HS-5 (cell line): ENCODE measurements around the gene SEMA3F.
"Not testable (repeated sequence)": the region's sequence is repeated elsewhere in the genome, so short reads cannot be mapped to it uniquely, and the experiment has no call there.

Experiments
- DNase-seq: peaks from one replicate; pipeline ENCODE4 v3.0.0-alpha.2; 2012; ENCODE audit warnings: low read depth

The SEMA3F gene

DNA sequence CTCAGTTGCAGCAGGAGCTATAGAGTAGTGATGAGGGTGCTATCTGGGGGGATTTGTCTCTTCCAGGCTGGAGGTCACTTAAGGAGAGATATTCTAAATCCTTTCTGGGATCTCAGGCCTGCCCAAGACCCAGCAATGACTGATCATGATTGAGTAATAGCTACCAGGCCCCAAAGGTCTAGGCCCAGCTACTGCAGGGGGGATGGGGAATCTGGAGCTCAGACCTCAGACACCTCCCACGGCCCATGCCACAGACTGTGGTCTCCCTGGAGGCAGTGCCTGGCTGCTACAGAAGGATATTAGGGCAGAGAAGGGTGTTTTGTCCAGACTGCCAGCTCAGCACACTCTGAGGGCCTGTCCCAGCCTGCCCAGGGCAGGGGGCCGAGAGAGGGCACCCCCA is 56.8 kb downstream of the SEMA3F start:
- DNase-seq, result no peak

DNA sequence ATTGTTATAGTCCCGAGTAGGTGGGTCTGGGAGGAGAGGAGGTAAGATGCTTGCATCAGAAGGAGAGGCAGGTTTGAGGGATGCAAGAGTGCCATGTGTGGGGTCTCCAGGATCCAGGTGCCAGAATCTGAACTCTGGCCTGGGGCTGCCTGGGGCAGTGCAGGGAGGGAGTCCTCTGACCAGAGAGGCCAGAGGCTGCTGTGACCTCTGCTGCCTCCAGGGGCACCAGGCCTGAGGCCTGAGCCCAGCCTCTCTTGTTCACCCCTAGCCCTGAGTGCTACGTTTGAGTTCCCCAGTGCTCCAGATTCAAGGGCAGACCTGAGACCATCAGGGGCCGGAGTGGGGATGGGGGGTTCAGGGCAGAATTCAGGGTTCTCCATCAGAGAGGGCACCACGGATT is 57.4 kb downstream of the SEMA3F start:
- DNase-seq, result no peak

DNA sequence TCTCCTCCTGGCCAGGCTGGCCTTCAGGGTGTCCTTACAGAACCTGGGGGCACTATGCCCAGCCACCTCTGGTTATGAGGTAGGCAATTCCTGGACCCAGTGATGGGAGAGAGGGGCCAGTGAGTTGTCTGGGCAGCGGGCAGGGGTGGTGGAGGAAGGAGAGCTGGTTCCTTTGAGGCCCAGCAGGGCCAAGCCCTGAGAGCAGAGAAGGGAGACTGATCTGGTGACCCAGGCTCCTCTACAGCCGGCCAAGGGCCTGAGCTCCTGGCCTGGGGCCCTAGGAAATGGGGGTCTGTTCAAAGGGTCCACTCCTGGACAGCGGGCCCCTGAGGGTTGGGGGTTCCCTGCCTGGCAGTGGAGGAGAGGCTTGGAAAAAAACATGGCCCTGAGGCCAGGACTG is 57.8 kb downstream of the SEMA3F start:
- no peak for DNase-seq

DNA sequence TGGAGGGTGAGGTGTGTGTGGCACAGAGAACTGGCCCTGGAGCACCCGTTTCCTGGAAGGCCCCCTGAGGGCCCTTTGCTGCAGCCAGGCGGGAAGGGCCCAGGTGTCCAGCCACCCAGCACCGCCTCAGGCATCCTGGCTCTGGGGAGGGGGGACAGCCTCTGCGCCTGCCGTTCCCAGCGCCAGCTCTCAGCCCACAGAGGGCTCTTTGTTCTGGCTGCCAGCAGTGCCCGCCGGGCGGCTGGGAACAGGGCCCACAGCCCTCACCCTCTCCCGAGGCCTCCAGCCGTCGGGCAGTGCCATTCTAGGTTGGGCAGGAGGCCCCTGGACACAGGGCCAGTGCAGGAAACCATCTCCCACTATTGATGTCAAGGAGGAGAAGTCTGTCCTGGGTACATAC is 58.2 kb downstream of the SEMA3F start:
- no peak for DNase-seq

DNA sequence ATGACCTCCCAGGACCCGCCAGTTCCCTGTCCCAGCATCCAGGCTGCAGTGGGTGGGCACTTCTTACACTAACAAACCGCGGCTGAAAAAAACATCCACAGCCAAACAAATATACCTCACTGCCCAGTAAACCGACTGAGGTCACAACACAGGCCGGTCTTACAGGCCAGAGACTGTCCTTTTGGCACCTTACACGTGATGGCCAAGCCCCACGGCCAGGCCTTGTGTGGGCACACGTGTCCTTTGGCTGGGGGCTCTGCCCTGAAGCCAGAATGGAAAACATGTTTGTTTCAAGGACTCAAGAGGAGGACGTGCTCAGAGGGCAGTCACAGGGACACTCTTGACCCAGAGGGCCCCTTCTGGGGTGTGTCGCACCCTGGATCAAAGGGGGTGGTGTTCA is 59.7 kb downstream of the SEMA3F start:
- no peak for DNase-seq

DNA sequence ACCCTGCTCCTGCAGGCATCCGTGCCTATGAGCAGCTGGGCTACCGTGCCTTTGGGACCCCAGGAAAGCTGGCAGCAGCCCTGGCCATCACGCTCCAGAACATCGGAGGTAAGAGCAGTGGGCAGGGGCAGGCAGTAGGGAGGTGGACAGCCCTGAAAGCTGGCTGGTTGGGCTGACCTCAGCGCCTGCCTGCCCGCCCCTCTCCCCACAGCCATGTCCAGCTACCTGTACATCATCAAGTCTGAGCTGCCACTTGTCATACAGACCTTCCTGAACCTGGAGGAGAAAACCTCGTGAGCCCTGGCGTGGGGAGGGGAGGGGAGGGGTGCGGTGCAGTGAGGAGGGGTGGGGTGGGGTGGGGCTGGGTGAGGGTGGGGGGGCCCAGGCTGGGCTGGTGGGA is 60.4 kb downstream of the SEMA3F start:
- no peak for DNase-seq

DNA sequence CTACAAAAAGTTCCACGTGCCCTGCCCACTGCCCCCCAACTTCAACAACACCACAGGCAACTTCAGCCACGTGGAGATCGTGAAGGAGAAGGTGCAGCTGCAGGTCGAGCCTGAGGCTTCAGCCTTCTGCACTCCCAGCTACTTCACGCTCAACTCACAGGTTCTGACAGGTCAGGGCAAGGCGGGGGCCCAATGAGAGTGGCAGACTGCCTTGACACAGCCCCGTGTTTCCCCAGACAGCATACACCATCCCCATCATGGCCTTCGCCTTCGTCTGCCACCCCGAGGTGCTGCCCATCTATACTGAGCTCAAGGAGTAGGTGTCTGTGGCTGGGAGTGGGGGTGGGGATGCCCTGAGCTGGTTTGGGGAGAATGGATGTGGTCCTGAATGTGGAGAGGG is 62.6 kb downstream of the SEMA3F start:
- no peak for DNase-seq

DNA sequence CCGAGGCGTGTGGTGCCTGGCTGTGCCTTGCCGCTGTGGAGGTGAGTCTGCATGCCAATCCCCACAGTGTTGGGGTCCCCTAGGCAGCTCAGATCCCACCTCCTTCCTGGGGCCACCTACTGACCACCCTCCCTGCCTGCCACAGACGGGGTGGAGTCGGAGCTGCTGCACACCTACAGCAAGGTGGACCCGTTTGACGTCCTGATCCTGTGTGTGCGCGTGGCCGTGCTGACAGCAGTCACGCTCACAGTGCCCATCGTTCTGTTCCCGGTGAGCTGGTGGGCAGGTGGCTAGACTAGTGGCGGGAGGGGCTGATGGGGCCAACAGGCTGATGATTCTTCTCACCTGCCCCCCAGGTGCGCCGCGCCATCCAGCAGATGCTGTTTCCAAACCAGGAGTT is 63.3 kb downstream of the SEMA3F start:
- DNase-seq, result no peak

DNA sequence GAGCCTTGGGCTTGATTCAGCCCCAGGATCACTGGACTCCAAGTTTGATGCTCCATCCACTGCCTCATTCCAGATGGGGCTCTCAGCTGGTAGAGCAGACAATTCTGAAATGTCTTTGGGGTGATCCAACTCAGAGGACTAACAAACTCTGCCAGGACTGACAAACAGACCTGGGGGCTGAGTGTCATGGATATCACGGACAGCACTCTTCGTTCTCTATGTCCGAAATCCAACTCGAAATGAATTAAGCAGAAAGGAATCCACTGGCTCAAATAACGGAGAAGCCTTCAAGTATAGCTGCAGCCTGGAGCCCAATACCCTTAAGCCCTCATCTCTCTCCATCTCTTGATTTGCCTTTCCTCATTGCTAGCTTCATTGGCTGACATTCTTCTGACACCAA is 64.2 kb downstream of the SEMA3F start:
- DNase-seq, result no peak

DNA sequence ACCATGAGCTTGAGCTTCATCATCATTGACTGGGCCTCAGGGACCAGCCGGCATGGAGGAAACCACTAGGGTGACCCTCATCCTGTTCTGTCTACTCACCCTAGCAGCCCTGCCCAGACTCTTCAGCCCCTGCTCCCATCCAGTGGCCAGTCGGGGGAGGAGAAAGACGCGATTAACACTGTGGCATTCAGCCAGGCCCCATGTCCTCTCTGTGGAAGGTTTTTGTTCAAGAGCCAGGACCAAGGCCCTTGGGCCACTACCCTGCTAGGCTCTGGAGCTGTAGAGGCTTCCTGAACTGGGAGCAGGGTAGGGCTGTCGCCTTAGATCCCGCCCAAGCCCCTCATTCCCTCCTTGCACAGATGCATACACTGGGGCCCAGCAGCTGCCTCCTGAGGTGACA is 65.0 kb downstream of the SEMA3F start:
- DNase-seq, result no peak

DNA sequence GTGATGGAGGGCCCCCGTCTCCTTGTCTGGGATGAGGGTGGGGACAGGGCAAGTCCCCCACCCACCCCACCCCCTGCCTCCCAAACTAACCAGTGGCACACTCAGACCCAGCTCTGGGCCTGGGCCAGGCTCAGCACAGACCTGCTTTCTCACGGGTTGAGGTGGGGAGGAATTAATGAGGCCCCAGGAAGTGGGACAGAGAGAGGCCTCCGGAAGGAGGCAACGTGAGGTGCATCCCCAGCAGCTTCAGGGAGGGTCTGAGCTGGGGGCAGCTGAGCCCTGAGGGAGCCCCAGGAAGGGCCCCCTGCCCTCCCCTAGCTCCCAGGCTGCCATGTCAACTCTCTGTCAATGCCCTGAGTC is 65.9 kb downstream of the SEMA3F start:
- no peak for DNase-seq

DNA sequence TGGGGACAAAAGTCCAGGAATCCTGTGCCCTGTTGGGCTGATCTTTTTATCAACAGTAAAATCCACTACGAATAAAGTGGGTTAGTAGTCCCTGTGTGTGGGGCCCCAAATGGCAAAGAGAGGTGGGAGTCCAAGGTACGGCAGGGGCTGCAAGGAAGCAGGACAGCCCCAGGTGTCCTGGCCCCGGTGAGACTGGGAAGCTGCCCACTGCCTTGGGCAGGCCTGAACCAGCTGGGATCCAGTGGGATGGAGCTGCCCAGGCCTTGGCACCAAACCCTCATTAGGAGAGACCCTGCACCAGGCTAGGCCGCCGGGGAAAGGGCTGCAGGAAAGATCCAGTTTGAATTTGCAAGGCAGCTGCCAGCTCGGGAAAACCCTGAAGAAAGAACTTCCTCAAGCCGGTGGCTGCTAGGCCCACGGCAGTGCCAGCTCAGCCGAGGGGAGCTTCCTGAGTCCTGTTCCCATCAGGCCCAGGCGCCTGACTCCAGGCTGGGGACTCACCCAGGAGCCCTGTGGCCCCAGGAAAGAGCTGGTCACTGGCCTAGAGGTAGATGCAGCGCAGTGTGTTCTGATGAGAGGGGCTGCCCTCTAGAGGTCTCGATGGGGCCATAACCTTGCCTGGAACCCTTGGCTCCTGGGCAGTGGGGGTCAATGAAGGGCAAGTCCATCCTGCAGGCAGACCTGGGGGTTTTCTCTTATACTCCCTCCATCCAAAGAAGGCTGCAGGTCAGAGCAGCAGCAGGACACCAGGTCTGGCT is 66.5 kb downstream of the SEMA3F start:
- DNase-seq, result no peak

DNA sequence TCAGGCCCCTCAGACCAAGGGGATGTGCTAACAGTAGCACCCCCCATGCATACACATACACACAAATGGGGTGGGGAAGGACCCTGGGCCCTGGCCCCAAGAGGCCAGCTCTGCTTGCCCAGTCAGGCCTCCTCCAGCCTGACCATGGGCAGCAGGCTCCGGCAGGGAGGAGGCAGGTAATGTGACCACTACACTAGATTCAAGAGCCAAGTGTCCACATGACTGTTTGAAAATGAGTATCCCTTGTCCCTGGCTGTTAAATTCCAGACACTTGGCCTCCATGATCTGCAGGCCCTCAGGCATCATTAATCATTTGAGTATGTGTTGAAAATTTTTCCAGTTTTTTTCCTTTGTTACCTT is 67.0 kb downstream of the SEMA3F start:
- DNase-seq, result no peak

DNA sequence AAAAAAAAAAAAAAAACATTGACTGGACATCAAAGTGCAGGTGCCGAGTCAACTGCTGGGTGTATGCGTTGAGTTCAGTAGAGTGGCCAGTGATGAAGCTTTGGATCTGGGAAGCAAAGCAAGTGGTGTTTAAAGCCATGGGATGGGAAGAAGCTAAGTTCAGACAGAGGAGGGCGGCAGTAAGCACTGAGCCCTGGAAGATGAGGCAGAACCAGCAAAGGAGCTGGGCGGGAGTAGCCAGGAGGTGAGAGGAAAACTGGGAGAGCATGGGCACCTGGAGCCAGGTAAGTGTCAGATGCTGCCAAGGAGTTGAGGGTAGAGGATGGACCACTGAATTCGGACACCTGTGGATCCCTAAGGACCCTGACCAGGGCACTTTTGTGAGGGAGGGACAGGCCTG is 69.5 kb downstream of the SEMA3F start:
- DNase-seq, result no peak

DNA sequence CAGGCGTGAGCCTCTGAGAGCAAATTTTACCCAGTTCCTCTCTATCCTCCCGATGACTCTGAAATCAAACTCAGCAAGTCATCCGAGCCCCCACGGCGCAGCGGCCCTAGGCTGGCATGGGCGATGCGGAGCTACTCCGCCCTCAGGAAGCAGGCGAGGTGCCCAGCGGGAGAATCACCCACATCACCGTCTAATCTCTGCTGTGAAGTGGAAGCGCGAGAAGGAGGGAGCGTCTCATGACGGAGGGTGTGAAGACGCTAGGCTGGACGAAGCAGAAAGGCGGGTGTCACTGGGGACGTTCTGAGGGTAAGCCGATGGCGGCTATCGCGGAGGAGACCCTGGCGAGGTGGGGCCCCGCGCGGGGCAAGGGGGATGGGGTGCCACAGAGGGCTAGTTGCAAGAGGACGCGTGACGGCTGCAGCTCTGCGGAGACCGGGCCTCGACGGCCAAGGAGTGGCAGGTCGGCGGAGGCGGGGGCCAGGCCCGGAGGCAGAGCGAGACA is 71.8 kb downstream of the SEMA3F start:
- no peak for DNase-seq

DNA sequence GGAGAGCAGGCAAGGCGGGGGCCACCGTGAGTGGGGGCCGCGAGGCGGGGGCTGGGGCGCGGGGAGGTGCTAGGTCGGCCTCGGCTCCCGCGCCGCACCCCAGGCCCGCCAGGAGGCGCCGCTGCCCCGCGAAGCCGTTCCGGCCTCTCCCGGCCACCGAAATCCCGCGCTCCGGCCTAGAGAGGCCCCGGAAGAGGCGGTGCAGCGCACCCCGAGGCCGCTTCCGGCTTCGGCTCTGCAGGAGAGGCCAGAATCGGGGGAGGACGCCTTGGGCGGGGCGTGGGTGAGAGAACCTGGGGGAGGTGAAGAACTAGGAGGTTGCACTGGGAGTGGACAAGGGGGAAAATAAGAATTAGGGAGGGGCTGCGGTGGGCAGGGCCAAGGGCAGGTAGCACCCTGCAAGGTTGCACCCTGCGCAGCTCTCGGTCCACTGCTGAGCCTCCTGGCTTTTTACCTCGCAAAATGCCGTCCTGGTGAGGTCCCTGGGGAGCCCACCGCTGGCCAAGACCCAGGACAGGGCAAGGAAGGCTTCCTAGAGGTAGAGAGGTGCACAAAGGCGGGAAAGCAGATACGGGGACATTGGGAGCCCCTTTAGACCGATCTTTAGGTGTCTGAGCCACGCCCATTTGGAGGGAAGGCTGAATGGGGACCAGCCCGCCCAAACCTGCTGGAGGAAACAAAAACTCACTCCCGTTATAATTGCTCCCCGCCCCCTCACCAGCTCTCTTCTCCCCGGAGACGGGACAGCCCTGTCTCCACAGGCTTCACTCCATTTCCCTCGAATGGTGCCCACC is 72.5 kb downstream of the SEMA3F start:
- DNase-seq, result no peak

DNA sequence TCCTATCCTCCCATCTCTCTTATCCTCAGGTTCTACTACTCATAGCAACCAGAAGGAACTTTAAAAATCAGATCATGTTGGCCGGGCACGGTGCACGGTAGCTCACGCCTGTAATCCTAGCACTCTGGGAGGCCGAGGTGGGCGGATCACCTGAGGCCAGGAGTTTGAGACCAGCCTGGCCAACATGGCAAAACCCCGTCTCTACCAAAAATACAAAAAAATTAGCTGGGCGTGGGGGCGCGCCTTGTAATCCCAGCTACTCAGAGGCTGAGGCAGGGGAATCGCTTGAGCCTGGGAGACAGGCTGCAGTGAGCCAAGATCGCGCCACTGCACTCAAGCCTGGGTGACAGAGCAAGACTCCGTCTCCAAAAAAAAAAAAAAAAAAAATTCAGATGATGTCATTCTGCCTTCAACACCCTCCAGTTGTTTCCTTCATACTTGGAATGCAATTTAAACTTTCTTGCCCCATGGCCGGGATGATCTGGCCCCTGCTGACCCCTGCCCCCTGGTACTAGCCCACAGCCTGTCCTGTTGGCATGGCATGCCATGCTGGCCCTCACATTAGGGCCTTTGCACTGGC is 73.2 kb downstream of the SEMA3F start:
- not testable (repeated sequence) for DNase-seq

DNA sequence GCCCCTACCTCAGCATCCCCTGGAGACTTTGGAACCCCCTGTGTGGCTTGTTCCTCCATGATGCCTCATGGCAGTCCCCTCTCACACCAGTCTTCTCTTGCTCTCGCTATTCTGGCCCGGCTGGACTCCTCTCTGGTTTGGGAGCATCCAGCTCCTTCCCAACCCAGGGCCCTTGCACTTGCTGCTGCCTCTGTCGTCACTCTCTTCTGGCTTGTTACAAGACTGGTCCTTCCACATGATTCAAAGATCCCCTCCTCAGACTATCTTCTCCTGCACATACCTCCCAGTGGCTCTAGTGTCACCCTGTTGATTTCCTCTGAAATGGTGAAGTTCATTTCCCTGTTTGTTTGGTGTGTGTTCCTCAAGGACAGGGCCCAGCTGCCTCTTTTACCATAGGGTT is 74.4 kb downstream of the SEMA3F start:
- no peak for DNase-seq

DNA sequence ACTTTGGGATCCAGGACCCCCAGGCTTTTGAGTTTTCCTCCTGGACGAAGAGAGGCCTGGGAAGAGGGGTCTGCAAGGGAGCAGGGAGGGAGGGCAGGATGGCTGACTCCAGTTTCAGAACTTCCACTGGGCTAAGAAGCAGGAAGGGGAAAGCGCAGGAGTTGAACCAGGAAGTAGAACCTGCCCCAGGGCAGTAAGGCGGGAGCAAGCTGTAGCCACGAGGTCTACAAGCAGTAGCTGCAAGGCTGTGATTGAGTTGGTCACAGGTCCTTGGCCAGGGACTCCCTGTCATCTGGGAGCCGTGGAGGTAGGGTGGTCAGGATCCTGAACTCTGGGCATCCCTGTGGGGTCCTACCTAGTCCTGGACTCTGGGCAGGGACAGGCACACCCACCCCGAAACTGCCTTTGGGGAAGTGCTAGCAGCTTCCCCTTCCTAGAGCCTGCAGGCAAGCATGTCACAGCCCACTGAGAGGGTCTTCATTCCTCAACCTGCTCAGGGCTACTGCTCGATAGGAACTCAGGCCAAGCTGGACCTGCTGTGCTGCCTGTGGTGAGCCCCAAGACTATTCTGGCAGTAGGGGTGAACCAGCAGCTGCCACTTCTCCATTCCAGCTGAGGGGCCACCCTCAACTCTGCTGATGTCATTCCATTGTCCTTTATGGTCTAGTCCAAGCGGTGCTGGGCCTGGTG is 75.1 kb downstream of the SEMA3F start:
- no peak for DNase-seq

DNA sequence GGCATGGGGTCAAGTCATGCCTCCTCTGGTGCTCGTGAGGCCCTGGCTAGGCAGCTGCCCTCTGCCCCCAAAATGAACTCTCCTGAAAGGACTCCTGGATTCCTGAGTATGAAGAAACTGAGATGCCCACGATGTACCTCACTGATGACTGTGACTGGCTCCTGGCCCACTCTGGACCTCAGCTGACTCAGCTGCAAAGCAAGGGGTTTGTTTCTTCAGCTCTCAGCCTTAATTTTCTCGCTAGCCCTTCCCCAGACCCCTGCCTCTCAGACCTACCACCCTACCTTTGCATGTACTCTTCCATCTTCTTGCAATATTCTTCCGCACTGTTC is 75.6 kb downstream of the SEMA3F start:
- DNase-seq, result no peak

DNA sequence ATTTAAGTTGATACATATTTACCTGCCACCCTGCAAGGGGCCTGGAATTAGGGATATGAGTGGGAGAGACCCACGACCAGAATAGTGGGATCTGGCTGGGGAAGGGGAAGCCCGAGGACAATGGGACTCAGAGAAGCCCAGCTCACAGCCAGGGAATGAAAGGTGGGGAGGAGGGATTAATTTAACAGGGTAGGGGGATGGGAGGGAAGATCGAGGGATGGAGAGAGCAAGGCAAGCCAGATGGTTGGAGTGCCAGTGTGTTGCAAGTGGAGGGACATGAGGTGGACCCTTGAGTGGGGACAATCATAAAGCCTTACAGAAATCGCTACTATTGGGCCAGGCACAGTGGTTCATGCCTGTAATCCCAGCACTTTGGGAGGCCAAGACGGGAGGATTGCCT is 76.5 kb downstream of the SEMA3F start:
- DNase-seq, result no peak

DNA sequence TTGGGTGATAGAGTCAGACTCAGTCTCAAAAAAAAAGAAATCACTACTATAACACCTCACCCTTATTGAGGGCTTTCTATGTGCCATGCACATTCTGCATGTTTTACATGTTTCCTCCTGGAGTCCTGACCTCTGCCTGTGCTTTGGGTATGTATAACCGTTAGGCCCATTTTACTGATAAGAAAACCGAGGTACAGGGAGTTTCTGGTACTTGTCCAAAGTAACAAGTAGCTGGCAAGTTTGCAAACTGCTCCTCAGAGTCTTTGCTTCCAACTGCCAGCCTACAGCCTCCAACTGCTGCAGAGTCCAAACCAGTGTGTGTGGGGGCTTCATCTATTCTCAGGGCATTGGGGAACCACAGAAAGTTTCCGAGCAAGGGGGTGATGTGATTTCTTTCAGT is 77.2 kb downstream of the SEMA3F start:
- no peak for DNase-seq

DNA sequence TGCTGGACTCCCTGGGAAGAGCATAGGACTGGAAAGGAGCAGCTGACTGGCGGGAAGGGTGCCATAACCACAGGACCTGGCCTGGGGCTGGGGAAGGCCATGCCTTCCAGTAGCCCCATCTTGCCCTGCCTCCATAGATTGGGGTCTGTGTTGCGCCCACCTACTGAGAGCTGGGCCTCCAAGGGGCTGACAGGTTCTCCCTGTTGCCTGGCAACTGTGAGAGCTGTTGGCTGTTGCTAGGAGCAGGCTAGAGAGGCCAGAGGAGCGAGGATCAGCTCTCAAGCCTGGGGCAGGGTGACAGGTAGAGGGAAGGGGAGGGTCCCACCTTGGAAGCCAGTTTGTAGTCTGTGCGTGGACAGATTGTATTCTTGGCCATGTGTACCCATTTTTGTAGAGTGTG is 78.1 kb downstream of the SEMA3F start:
- DNase-seq, result no peak
